ENCODE measurements around the gene GIGYF2. TPM values are rescaled to one million over a fixed set of nuclear protein-coding genes. Genes with fewer than 3 reads are reported as not detected.

GIGYF2 gene
- total and polyA plus RNA-seq, 2 donors from 2014 or later = 13.5 to 79.8 TPM

- Histone ChIP-seq H3K4me1 (ENCODE audit: control insufficient read depth in 2 of 3, insufficient read depth in 2 of 3, low read depth in 1 of 3, low read length in 3 of 3) (peaks cover 0 to 2% (median 0%) of the 10 kb centered on the region in 3 donors), H3K9me3 (ENCODE audit: control insufficient read depth in 2 of 3, insufficient read depth in 1 of 3, low read length in 3 of 3) (no peaks in the 10 kb centered on the region), H3K27me3 (ENCODE audit: control insufficient read depth, insufficient read depth, low read length) (no peaks in the 10 kb centered on the region), H3K27ac (ENCODE audit: low read depth in 2 of 2, low read length in 2 of 2) (no peak overlapping the region), H3K4me3 (ENCODE audit: low read length in 3 of 3) (no peak overlapping the region), H3K9ac (ENCODE audit: low read length in 3 of 3) (no peak overlapping the region), H3K36me3 (ENCODE audit: control insufficient read depth in 2 of 3, insufficient read depth in 3 of 3, low read length in 3 of 3) (peaks cover 7 to 51% (median 28%) of the 10 kb centered on the region in 3 donors)
- TF ChIP-seq CTCF (IDR thresholded peaks at IDR 0.05; ENCODE audit: borderline replicate concordance, extremely low read depth, insufficient read depth) = no peak
- DNase-seq (no peak), FAIRE-seq (no peak)
- intact Hi-C loops (cut with DNase I) = loop anchor here (10.0 kb wide), 1 partner anchor 402 kb away; the partner anchor contains the start of gene ATG16L1
Measured at GRCh38 chr2:232852676-232853075, 155.5 kb downstream of the GIGYF2 start.

- H3K27ac ChIP-seq (ENCODE audit: low read depth in 2 of 2, low read length in 2 of 2) = no peak overlapping the region
- no peak for TF ChIP-seq CTCF (IDR thresholded peaks at IDR 0.05; ENCODE audit: borderline replicate concordance, extremely low read depth, insufficient read depth)
- H3K4me3 ChIP-seq (ENCODE audit: low read length in 3 of 3) = no peak overlapping the region
- H3K36me3 ChIP-seq (ENCODE audit: control insufficient read depth in 2 of 3, insufficient read depth in 3 of 3, low read length in 3 of 3) = peaks cover 7 to 40% (median 22%) of the 10 kb centered on the region in 3 donors
- H3K9me3 ChIP-seq (ENCODE audit: control insufficient read depth in 2 of 3, insufficient read depth in 1 of 3, low read length in 3 of 3) = no peaks in the 10 kb centered on the region
- no peak for FAIRE-seq
- H3K4me1 ChIP-seq (ENCODE audit: control insufficient read depth in 2 of 3, insufficient read depth in 2 of 3, low read depth in 1 of 3, low read length in 3 of 3) = peaks cover 0 to 2% (median 0%) of the 10 kb centered on the region in 3 donors
- no peak overlapping the region for H3K9ac ChIP-seq (ENCODE audit: low read length in 3 of 3)
- H3K27me3 ChIP-seq (ENCODE audit: control insufficient read depth, insufficient read depth, low read length) = no peaks in the 10 kb centered on the region
- intact Hi-C loops (cut with DNase I) = loop anchor here (10.0 kb wide), 1 partner anchor 401 kb away; the partner anchor contains the start of gene ATG16L1
- DNase-seq = peak in 1 of 5 donors; percentile 69
Measured at GRCh38 chr2:232854082-232854481, 157.0 kb downstream of the GIGYF2 start.

GRCh38 chr2:232857158-232857563 lies 160.0 kb downstream of the GIGYF2 start:
- Histone ChIP-seq H3K9ac (ENCODE audit: low read length in 3 of 3) (no peak overlapping the region), H3K27me3 (ENCODE audit: control insufficient read depth, insufficient read depth, low read length) (no peaks in the 10 kb centered on the region), H3K27ac (ENCODE audit: low read depth in 2 of 2, low read length in 2 of 2) (peak overlapping the region; percentile 16 to 32), H3K4me1 (ENCODE audit: control insufficient read depth in 2 of 3, insufficient read depth in 2 of 3, low read depth in 1 of 3, low read length in 3 of 3) (peaks cover 0 to 7% (median 5%) of the 10 kb centered on the region in 3 donors), H3K4me3 (ENCODE audit: low read length in 3 of 3) (no peak overlapping the region), H3K36me3 (ENCODE audit: control insufficient read depth in 2 of 3, insufficient read depth in 3 of 3, low read length in 3 of 3) (peaks cover 3 to 20% (median 3%) of the 10 kb centered on the region in 3 donors), H3K9me3 (ENCODE audit: control insufficient read depth in 2 of 3, insufficient read depth in 1 of 3, low read length in 3 of 3) (no peaks in the 10 kb centered on the region)
- intact Hi-C loops (cut with DNase I) = loop anchor here (10.0 kb wide), 1 partner anchor 398 kb away; the partner anchor contains the start of gene ATG16L1
- DNase-seq (peak in 2 of 5 donors; percentile 48 to 66), FAIRE-seq (peak; percentile 11)
- no peak for TF ChIP-seq CTCF (IDR thresholded peaks at IDR 0.05; ENCODE audit: borderline replicate concordance, extremely low read depth, insufficient read depth)
